SK-N-SH treated with all-trans-retinoic acid at 6 μM for 48 hours (cell line): Measurements from ENCODE around the gene ZNF536.

Experiments used
- CSDC2 ChIP-seq: fragments of 250-450 bp; sonication (Bioruptor Pico); IDR thresholded peaks from 2 replicates; pipeline ENCODE4 v1.5.0; 2020; ENCODE audit warnings: mild to moderate bottlenecking, moderate library complexity
- ISL1 ChIP-seq: fragments of 250-450 bp; sonication (Bioruptor Pico); IDR thresholded peaks from 2 replicates; pipeline ENCODE4 v2.1.2; 2022; ENCODE audit warnings: mild to moderate bottlenecking, moderate library complexity
- RARB ChIP-seq: fragments of 250-450 bp; sonication (Bioruptor Pico); IDR thresholded peaks from 2 replicates; pipeline ENCODE4 v1.8.0; 2021; ENCODE audit warnings: mild to moderate bottlenecking, moderate library complexity
- TCF4 ChIP-seq: fragments of 250-450 bp; sonication (Bioruptor Pico); IDR thresholded peaks from 2 replicates; pipeline ENCODE4 v1.8.0; 2021; ENCODE audit warnings: mild to moderate bottlenecking, moderate library complexity, borderline replicate concordance
- ZNF565 ChIP-seq: fragments of 450-650 bp; formaldehyde crosslinking; conservative IDR thresholded peaks from 2 replicates; pipeline ENCODE4 v1.5.0; 2020; ENCODE audit warnings: low read depth, mild to moderate bottlenecking, moderate library complexity
- TF ChIP-seq, protein P1 (sequence below): fragments of 250-450 bp; sonication (Bioruptor Pico); IDR thresholded peaks from 2 replicates; pipeline ENCODE4 v1.5.1; 2020; ENCODE audit warnings: low read depth, mild to moderate bottlenecking, moderate library complexity
- TF ChIP-seq, protein P2 (sequence below): fragments of 250-450 bp; sonication (Bioruptor Pico); IDR thresholded peaks from 2 replicates; pipeline ENCODE4 v1.8.0; 2020; ENCODE audit warnings: mild to moderate bottlenecking, moderate library complexity, borderline replicate concordance

DNA sequence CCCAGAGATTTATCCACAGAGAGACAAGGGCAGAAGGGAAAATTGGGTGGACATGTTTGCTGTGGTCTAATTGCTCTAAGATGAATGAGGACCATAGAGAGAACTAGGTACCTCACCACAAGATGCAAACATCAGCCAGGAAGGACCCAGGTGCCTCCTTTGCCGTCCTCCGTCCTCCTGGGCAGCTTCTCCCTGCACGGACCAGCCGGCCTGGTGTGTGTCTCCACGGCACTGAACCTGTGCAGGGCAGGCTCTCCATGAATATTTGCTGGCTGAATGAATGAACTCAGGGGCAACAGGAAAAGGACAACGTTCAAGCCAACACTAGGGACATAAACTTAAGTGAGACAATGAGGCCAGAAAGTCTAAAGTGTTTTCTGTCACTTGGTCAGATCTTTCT lies 143.9 kb downstream of the ZNF536 start:
- TF ChIP-seq, protein P1, sequence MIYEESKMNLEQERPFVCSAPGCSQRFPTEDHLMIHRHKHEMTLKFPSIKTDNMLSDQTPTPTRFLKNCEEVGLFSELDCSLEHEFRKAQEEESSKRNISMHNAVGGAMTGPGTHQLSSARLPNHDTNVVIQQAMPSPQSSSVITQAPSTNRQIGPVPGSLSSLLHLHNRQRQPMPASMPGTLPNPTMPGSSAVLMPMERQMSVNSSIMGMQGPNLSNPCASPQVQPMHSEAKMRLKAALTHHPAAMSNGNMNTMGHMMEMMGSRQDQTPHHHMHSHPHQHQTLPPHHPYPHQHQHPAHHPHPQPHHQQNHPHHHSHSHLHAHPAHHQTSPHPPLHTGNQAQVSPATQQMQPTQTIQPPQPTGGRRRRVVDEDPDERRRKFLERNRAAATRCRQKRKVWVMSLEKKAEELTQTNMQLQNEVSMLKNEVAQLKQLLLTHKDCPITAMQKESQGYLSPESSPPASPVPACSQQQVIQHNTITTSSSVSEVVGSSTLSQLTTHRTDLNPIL (CRISPR knock-in tag): no peak
- TF ChIP-seq RARB (no peak), ISL1 (CRISPR knock-in tag) (no peak), TCF4 (no peak), ZNF565 (CRISPR knock-in tag) (no peak), CSDC2 (CRISPR knock-in tag) (no peak)
- TF ChIP-seq, protein P2, sequence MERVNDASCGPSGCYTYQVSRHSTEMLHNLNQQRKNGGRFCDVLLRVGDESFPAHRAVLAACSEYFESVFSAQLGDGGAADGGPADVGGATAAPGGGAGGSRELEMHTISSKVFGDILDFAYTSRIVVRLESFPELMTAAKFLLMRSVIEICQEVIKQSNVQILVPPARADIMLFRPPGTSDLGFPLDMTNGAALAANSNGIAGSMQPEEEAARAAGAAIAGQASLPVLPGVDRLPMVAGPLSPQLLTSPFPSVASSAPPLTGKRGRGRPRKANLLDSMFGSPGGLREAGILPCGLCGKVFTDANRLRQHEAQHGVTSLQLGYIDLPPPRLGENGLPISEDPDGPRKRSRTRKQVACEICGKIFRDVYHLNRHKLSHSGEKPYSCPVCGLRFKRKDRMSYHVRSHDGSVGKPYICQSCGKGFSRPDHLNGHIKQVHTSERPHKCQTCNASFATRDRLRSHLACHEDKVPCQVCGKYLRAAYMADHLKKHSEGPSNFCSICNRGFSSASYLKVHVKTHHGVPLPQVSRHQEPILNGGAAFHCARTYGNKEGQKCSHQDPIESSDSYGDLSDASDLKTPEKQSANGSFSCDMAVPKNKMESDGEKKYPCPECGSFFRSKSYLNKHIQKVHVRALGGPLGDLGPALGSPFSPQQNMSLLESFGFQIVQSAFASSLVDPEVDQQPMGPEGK (CRISPR knock-in tag): no peak
